Left ventricle myocardium inferior (tissue), 1 donor: ENCODE measurements around the gene RFC2. TPM values are rescaled to one million over a fixed set of nuclear protein-coding genes. Genes with fewer than 3 reads are reported as not detected.

Experiments
- DNase-seq: peaks from one replicate; pipeline ENCODE4 v3.0.0-alpha.2; 2020
- H3K27ac ChIP-seq: fragments of 200-600 bp; replicated peaks from 2 replicates; pipeline ENCODE4 v1.8.0; 2021
- H3K27me3 ChIP-seq: fragments of 200-600 bp; 2 replicates; pipeline ENCODE4 v1.8.0; 2021; ENCODE audit warnings: low read depth
- H3K36me3 ChIP-seq: fragments of 200-600 bp; 2 replicates; pipeline ENCODE4 v1.8.0; 2021
- H3K4me1 ChIP-seq: fragments of 200-600 bp; 2 replicates; pipeline ENCODE4 v1.8.0; 2021
- H3K4me3 ChIP-seq: fragments of 200-600 bp; 2 replicates; pipeline ENCODE4 v1.8.0; 2021; ENCODE audit warnings: mild to moderate bottlenecking, moderate library complexity
- H3K9me3 ChIP-seq: fragments of 200-600 bp; replicated peaks from 2 replicates; pipeline ENCODE4 v1.8.0; 2021
- CTCF ChIP-seq: fragments of 200-600 bp; IDR thresholded peaks from 2 replicates; pipeline ENCODE4 v1.8.0; 2021; ENCODE audit warnings: antibody characterized with exemption, mild to moderate bottlenecking, borderline replicate concordance
- intact Hi-C: fragments of 100-400 bp; cut with micrococcal nuclease; formaldehyde crosslinking; loops from one replicate; pipeline ENCODE4 v1.11.0; 2022
- microRNA-seq: library from miRNA; unstranded; fragments of <30 nt; microRNA quantifications from one replicate; pipeline ENCODE4 v1.2.0, GENCODE V29; 2020
- total RNA-seq: library from RNA; stranded (reverse); fragmentation: NEBNext Ultra II Directional; extraction: Animal tissue kit (Norgen Biotek cat#: 25700); gene quantifications from one replicate; pipeline ENCODE4 v1.2.1, GENCODE V29; 2021
- donor health status: DM: no; HTN: yes; CAD: no; lungs with severe emphysema.

The RFC2 gene
- total RNA-seq, 1 donor from 2014 or later, result 8.7 TPM

DNA sequence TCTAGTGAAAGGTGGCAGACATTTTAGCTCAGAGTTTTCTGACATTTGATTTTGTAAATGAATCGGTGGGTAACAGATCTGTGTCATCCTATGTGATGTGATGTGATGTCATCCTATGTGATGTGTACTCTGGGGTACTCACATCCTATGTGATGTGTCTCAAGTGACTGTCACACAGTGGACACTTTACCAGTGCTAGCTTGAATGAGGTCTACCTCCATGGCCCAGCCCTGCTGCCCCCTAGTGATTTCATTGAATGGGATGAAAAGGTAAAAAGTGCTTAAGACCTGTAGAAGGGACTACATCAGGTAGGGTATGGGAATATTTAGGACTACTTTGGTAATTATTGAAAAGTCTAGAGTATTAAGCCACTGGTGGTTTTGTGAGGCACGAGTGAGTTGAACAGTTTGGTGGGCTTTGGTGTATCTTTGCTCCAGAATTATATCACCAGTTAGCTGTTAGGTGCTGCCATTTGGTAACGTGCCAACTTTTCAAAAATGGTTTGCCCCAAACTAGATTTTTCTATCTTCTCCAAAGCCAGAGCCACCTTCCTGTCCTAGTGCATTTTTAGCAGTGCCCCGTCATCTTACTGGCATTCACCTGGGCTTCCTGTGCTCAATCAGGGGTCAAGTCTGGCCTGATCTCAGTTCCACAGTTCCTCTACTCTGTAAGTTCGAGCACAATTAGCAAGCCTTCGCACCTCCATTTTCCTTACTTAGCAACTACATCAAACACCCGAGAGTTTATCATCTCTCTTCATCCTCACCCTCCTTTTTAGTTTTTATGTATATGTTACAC is 70.3 kb downstream of the RFC2 start:
- TF ChIP-seq CTCF, result no peak
- peaks cover 24% of the 10 kb centered on the region for H3K36me3 ChIP-seq
- H3K27ac ChIP-seq, result peak overlapping the region; percentile 52
- no peak overlapping the region for H3K4me3 ChIP-seq
- no peak for DNase-seq
- H3K4me1 ChIP-seq, result peaks cover 100% of the 10 kb centered on the region
- no peaks in the 10 kb centered on the region for H3K27me3 ChIP-seq
- intact Hi-C loops, result no loop called here
- no peaks in the 10 kb centered on the region for H3K9me3 ChIP-seq

DNA sequence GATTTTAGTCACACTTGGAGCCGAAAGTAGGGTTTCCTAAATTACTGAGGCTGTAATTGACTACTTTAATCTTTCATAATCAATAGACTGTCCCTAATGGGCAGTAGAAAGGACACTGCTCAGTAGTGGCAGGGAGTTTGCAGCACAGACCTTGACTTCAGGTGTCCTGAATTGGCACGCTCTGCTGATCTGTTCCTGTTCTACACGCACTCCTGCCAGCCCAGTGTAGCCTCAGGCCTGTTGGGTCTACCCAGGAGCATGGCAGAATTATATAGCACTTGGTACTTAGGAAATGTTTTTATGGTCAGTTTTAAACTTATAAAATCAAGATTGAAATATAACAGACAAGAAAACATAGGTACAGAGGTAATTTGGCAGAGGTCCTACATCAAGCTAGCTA is 71.1 kb downstream of the RFC2 start:
- peak overlapping the region; percentile 52 for H3K27ac ChIP-seq
- H3K27me3 ChIP-seq, result no peaks in the 10 kb centered on the region
- intact Hi-C loops, result no loop called here
- H3K4me3 ChIP-seq, result no peak overlapping the region
- H3K36me3 ChIP-seq, result peaks cover 19% of the 10 kb centered on the region
- H3K4me1 ChIP-seq, result peaks cover 100% of the 10 kb centered on the region
- TF ChIP-seq CTCF, result no peak
- DNase-seq, result no peak
- H3K9me3 ChIP-seq, result no peaks in the 10 kb centered on the region

DNA sequence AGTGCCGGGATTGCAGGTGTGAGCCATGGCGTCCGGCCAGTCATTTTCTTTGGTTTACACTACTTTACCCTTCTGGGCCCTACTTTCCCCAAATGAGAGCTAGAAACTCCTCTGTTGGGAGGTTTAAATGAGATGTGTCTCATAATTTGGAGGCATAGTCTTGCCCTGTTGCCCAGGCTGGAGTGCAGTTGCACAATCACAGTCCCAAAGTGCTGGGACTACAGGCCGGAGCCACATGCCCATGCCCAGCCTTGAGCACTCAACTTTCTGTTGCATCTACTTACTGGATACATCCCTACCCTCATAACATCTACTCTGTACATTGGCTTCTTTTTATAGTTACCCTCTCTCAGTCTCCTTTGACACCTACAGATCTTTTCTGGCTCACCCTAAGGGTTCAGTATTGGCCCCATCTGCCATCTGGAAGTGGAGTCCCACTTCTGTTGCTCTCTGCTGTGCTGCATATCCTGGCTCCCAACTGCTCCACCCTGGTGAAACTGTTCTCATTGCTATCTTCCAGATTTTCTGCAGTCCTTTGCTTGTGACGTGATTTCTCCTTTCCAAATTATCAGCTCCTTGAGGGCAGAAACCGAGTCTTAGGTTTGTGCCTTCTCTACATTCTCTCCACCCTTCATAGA is 71.6 kb downstream of the RFC2 start:
- H3K36me3 ChIP-seq, result peaks cover 14% of the 10 kb centered on the region
- no peaks in the 10 kb centered on the region for H3K9me3 ChIP-seq
- intact Hi-C loops, result no loop called here
- H3K27ac ChIP-seq, result peak overlapping the region; percentile 52
- DNase-seq, result no peak
- H3K27me3 ChIP-seq, result no peaks in the 10 kb centered on the region
- H3K4me1 ChIP-seq, result peaks cover 100% of the 10 kb centered on the region
- no peak overlapping the region for H3K4me3 ChIP-seq
- no peak for TF ChIP-seq CTCF

DNA sequence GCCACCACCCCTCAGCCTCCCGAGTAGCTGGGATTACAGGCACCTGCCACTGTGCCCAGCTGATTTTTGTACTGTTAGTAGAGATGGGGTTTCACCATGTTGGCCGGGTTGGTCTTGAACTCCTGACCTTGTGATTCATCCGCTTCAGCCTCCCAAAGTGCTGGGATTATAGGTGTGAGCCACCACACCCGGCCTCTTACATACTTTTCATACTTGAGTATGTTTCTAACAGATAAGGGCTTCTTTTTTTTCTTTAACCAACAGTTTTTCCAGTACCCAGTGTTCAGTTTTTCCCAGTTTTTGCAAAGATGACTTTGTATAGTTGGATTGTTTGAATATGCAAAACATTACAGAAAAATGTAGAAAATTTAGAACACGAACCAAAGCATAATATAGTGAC is 72.4 kb downstream of the RFC2 start:
- Histone ChIP-seq H3K4me1 (peaks cover 100% of the 10 kb centered on the region), H3K9me3 (no peaks in the 10 kb centered on the region), H3K4me3 (no peak overlapping the region), H3K27me3 (no peaks in the 10 kb centered on the region), H3K36me3 (peaks cover 13% of the 10 kb centered on the region), H3K27ac (peak overlapping the region; percentile 52)
- no peak for TF ChIP-seq CTCF
- DNase-seq, result no peak
- intact Hi-C loops, result no loop called here

Small RNA genes within 50 kb of the gene (microRNA-seq; reads per million reads assigned to microRNA genes)
- 551 reads per million, percentile 76 among the genes with 10 or more reads in this experiment for gene MIR590

Other genes with a start within 250 kb of the RFC2 start
- 51.6 TPM for gene ELN, start 226.2 kb downstream of the RFC2 start, total RNA-seq
- 10.1 TPM for gene LIMK1, start 170.6 kb downstream of the RFC2 start, total RNA-seq
- 159 TPM for gene EIF4H, start 80.0 kb downstream of the RFC2 start, total RNA-seq
- gene LAT2, start 44.4 kb downstream of the RFC2 start, total RNA-seq, result 2.4 TPM
- 7.4 TPM for gene CLIP2, start 35.0 kb upstream of the RFC2 start, total RNA-seq
- gene GTF2IRD1, start 199.5 kb upstream of the RFC2 start, total RNA-seq, result 15.8 TPM